Inflammatory macrophage (primary cell): ENCODE results near the gene TIMP4.
A peak's percentile ranks its signal among the peaks of the same experiment; 100 is the strongest.

ENCODE experiments used
- DNase-seq, 2 donors: peaks; one replicate each; pipeline ENCODE4 v3.0.0-alpha.2; 2020 to 2022

Gene TIMP4

DNA sequence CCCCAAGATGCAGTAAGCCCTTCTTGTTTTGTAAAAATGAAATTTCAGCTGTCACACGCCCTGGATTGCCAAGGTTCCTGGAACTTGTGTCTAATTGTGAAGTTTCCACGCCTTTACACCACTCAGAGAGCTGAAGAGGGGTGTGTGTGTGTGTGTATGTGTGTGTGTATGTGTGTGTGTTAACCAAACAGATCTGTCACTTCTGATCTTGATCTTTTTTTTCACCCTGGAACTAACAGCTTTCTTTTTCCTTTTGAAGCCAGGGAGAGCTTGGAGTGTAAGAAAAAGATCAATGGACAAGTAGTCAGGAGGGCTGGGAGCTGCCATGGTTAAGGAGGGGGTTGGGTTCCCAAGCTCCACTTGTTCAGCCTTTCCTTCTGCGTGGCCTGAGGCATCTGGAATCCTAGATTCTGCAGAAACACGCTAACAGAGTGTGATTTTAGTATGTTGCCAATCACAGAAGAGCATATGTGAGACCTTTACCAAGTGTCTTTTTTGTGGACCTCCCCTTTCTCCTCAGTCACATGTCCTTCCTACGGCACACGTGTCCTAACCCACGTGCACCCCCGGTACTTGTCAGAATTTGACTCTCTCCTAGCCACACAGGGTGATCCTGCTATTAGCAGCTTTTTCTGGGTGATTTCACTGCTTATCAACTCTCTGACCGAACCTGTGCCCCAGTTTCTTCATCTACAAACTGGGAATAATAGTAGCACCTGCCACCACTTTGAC is 11.5 kb downstream of the TIMP4 start:
- DNase-seq = no peak

DNA sequence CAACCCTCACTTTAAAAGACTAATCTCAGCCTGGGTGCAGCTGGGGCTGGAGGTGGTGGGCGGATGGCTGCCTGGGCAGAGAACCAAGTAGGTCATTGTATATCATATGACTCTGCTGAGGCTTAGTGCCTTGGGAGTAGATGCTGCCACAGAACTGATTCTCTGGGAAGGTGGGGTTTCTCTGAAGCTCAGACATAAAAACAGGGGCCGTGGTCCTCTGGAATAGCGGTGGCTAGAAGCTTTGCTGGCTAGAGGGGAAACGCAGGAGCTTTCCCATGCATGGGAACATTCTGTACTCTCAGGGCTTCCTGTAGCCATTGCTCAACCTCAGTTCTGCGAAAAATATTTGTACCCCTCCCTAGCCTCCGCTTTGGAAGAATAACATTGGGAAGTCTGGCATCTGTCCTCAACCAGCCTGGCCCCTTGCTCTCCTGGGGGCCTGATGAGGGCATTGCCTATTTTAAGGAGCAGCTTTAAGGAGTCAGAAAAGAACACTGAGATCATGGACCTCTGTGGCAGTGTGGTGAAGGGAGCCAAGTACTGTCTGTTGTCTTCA is 14.7 kb downstream of the TIMP4 start:
- peak; percentile 63 to 81 for DNase-seq

DNA sequence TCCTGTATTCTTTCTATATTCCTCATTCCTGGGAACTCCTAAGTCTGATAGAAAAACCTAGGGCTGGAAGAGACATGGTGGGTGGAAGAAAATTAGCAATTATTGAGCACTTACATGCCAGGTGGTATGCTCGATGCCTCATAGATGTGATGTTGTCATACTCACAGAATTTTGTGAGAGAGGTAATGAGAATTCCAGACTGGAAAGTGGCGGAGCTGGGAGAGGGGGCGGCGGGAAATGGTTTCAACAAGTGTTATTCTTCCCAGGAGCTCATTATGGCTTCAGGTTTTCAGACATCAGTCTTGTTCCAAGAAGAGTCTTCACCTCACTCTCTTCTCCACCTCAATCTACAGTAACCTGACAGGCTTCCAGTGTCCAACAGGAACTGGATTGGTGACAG is 16.2 kb downstream of the TIMP4 start:
- no peak for DNase-seq

DNA sequence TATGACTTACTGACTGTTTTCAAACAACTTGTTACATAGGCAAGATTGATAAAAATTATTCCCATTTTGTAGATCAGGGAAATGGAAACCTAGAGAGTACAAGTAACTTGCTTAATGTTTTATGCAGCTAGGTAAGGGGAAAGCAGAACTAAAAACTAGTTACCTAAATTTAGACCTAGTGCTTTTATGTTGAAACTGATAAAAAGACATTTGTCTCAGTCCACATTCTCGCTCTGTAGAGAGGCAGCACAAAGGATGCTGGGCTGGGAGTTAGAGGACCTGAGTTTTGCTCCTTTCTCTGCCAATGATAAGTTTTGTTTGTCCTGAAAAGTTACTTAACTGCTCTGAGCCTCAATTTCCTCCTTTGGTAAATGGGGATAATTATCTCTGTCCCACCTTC is 17.4 kb downstream of the TIMP4 start:
- no peak for DNase-seq

DNA sequence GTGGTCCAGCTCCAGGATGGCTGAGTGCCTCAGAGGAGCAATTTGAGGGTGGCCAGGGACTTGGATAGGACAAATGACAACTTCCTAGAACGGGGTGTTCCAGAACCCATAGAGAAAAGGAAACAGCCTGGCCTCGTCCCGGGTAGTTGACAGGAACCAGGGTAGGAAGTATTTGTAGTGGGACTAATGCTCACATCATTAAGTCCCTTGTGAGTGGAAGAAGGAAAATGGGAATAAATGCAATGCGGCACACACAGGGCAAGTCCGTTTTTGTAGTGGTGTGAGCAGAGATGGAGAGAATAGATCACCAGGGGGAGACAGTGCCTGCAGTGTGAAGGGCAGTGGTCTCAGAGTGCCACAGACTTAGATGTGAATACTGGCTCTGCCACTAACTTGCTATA is 19.6 kb downstream of the TIMP4 start:
- peak; percentile 37 to 63 for DNase-seq

DNA sequence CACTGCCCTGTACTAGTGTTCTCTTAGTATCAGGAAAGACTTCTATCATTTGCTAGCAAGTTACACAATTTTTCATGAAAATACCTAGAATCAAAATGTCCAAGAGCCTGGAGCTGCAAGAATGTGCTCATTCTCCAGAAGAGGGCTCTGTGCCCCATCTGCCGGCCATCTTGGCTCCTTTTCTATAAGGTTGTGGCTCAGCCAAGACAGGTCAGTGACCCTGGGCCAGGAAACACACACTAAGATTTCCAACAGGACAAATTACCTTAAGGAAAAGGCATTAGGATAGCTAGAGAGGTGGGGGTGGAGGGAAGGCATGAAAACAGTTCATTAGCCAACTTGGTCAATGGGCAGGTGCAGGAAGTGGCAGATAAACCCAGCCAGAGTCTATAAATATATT is 20.7 kb downstream of the TIMP4 start:
- peak; percentile 49 to 52 for DNase-seq

DNA sequence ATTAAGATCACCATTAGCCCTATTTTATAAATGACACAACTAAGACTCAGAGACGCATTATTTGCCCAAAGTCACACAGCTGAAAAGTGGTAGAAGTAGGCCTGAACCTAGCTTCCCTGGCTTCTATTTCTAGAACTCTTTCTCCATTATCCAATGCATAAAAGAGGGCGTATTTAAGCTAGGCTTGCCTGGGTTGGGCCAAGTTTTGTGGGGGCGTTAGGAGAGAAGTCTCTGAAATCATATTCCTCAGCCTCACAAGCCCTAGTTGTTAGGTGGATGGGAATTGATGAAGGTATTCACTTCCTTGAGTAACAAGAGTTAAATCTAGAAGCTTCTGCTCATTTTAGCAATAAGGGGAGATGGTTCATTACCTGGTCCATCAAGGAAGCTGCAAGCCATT is 22.3 kb downstream of the TIMP4 start:
- no peak for DNase-seq

DNA sequence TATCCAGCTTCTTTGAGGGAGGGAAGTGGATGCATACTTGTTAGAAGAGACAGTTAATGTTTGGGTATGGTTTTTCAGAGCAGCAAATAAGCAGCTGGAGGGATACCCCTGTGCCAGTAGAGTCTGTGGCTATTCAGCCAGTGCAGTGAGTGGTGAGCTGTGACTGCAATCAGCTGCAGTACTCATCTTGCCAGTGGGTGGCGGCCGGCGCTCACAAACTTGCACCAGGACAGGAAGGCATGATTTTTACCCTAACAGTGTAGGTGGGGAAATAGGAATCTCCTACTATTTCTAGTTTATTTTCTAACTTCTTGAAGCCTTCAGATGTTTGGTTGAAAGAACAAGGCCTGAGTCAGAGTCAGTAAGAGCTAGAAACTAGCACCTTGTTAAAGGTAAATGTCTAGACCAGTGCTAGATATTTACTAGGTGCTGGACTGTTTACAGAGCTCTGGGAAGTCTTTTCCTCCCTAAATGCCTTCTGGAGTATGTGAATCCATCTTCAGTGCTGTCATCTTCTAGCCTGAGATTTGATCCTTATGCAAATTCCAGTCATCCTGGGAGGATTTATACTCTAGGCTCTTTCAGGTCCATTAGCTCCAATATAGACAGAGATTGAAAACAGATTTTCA is 23.6 kb downstream of the TIMP4 start:
- peak; percentile 76 to 80 for DNase-seq

DNA sequence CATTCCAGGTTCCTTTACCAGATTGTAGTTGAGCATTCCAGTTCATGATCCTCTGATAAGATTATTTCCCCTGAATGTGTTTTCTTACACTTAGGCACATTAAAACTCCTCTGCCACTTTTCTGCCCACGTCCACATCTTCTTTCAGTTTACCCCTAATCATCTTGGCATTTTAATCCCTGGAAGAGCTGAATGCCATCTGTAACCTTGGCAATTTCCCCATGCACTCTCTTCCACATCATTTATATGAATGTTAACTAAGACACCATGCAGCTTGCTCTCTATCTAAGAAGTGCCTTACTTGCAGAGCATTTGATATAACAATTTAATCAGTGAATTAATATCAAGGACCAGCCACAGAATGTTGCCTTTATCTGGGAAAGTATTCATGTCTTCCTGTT is 25.8 kb downstream of the TIMP4 start:
- DNase-seq = no peak

DNA sequence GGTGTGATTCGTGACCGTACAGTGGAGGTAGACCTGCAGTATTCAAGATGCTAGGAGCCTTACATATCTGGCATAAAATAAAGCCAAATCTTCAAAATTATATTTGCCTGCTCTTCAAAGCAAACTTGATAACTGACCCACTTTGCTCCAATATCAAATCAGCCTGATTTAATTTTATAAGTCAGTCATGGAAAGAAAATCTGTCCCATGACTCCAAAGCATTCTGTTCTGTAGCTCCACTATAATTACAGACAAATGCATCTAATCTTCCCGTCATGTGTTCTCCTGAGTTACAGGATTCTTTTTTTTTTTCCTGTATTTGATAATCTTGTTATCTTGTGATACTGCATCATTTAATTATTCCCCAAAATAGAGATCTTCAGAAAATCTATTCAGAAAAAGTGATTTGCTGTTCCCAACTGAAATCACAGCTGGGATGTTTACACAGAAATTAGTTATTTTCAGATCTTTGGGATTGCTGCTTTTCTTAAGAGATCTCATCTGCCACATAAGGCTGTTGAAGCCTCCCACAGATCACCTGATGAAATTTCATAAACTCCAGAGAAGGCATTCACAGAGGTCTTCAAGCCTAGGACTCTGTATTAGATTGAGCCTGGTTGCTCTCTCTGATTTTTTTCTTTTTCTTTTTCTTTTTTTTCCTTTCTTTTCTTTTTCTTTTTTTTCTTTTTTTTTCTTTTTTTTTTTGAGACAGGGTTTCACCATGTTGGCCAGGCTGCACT is 27.2 kb downstream of the TIMP4 start:
- DNase-seq = peak; percentile 40 to 46

DNA sequence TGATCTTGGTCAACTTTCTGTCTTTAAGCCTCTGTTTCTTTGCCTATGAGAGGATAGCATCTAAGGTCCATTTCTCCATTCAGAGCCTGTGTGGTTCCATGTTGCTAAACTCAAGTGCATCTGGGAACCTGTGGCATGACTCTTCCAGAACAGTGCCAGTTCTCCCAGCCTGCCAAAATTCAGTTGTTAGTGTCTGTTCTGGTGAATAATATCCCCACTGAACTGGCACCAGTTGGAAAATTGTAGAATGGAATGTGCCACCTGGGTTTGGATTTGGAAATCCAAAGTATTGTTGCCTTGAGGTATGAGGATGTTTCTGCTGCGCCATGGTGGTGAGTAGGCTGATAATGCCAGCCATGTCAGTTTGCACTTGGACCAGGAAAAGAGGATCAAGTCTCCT is 31.3 kb downstream of the TIMP4 start:
- no peak for DNase-seq

DNA sequence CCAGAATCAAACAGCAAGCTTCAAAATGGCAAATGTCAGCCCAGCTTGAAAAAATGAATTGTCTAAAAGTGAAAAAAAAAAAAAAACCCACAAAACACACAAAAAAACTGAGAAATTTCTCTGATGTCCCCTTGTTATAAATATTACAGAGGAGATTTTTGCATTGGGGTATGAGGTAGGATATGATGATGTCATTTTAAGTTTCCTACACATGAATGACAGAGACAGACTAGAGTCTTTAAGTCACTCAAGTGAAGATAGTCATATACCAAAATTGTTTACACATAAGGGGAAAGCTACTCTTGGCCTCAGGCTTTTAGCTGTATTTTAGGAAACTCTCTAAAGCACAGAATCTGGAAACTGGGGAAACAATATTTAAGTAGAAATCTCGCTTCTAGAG is 32.9 kb downstream of the TIMP4 start:
- DNase-seq = no peak

DNA sequence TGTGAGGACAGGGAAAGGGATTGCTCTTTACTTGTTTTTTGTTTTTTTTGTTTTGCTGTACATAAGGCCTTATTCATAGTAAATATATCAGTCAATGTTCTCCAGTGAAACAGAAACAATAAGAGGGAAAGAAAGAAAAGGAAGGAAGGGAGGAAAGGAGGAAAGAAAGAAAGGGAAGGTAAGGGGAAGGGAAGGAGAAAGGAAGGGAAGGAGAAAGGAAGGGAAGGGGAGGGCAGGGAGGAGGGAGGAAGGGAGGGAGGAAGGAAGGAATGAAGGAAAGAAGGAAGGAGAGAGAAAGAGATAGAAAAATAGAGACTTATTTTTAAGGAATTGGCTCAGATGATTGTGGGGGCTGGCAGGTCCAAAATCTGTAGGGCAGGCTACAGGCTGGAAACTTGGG is 37.2 kb downstream of the TIMP4 start:
- no peak for DNase-seq

DNA sequence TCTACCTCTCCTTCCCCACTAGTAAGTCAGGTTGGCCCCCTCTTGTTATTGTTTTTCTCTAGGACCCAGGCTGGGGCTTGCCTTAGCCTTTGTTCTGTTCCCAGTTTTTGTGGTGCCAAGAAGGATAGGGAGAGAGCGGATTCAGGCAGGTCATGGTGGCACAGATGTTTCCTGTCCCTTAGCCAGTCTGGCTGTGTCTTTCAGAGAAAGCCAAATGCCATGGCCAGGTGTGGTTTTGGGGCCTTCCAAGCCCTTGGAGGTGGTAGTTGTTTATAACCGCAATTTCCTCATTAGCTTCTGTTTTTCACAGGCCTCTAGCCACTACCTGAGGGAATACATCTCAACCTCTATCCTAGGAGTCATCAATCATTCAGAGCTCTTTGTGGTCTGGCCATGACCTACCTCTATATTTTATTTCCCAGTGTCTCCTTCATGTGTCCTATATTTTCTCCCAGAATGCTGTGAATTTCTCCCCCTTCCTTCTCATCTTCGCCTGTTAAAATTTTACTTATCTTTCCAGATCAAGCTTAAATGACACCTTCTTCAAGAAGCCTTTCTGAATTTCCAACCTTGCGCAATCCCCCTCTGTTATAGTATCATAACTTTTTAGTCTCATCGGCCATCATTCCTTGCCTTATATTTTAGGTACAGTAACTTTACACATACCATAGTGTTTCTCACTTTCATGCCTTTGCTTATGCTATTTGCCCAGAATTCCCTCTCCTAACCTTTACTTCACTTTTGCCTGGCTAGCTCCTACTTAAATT is 38.2 kb downstream of the TIMP4 start:
- no peak for DNase-seq

DNA sequence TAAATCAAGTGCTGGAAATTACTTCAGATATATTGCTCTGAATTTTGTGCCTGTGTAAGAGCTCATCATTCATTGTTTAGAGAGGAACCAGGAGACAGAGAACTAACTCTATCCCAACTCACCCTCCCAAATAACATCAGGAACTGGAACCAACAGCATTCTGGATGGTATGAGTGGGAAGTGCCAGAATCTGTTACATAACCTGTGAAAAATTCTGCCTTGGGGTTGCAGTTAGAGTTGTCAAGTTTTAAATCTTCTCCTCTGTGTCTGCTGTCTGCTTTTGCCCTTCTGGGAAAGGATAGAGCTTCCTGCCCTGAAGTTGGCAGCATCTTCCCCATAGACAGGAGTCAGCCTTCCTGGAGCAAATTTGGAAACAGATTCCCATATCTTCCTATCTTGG is 41.2 kb downstream of the TIMP4 start:
- peak in 1 of 2 donors; percentile 11 for DNase-seq

DNA sequence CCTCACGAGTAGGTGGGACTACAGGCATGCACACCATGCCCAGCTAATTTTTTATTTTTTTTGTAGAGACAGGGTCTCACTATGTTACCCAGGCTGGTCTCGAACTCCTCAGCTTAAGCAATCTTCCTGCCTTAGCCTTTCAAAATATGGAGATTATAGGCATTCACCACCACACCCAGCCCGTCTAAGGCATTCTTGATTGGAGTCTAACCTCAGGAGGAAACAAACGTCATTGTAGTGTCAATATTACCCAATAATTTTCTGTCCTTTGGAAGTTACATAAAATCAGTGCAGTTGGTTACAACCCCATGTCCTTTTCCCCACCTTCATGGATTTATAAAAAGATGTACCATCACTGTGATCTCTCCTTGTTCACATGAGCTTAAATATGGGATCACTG is 41.8 kb downstream of the TIMP4 start:
- DNase-seq = no peak

DNA sequence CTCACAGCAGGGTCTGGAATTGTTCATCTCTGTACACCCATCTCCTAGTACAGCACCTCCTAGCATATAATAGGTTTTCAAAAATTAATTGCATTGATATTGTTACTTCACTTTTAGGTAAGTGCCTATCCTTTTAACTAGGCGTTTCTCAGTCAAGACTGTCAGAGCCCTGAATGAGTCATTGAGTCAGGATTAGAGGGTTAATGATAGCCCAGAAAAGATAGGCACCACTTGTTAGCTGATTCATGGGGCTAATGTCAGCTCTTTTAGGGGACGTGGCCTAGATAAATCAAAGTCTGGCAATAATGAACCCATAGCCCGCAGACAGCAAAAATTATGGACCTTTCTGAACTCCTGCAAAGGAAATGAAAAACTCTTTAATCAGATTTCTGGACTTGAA is 42.9 kb downstream of the TIMP4 start:
- no peak for DNase-seq

DNA sequence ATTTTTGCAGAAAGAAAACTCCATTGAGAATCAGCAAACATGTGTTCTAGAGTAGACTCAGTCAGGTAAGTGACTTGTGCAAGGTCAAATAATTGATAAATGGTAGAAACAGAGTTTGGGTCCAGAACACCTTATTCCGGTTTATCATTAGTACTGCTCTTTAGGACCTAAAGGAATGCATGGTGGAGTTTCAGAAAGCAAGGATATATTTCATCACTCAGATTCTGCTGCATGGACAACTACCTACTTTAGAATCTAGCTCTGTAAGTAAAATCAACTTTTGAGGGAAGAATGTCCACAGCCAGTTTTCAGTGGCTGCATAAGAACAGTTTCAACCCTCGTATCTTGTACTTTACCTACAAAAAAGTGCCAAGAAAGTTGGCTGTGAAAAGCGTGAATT is 43.6 kb downstream of the TIMP4 start:
- DNase-seq = no peak

DNA sequence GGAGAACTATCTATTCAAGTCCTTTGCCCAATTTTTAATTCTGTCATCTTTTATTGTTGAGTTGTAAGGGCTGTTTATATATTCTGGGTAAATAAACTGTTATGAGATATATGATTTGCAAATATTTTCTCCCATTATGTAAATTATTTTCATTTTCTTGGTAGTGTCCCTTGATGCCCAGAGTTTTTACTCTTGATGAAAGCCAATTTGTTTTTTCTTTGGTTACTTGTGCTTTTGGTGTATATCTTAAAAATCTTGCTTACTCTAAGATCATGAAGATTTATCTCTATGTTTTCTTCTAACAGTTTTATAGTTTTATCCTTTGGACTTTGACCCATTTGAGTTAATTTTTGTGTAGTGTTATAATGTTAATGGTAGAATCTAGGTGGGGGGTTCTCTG is 44.5 kb downstream of the TIMP4 start:
- no peak for DNase-seq

DNA sequence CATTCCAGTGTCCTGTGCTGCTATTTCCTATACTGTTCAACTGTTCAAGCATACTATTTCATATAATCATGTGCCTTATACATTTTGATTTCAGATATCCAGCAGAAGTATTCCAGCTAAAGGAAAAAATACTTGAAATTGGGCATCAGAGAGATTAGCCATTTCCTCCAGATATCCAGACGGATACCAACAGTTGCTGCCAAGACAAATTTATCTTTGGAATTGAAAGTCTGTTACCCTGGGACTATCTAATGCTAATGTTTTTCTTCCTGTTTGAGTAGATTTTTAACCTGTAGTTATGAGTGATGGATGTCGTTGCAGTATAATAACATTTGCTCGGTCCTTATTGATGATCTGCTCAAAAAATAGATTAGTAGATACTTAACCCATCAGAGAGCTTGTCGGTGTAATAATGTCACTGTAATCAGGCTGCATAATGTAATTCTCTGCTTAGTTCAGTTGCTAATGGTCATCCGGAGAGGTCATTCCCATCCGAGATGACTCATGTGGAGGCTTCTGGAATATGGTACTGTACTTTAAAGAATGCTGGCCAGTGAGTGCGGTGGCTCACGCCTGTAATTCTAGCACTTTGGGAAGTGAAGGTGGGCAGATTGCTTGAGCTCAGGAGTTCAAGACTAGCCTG is 51.5 kb downstream of the TIMP4 start:
- DNase-seq = no peak
